Coronary artery (tissue), 2 donors: ENCODE data around the gene OLFM2.

Source experiments
- DNase-seq: peaks from one replicate; pipeline ENCODE4 v3.0.0-alpha.2; 2017; ENCODE audit warnings: low spot score
- H3K27ac ChIP-seq, 2 donors: fragments of 200-600 bp; sonication (generic); one replicate each; pipeline ENCODE4 v1.5.1; 2016 to 2019
- H3K4me3 ChIP-seq: fragments of 200-600 bp; sonication (generic); 2 replicates; pipeline ENCODE4 v1.5.1; 2016; ENCODE audit warnings: mild to moderate bottlenecking, moderate library complexity
- TF ChIP-seq, protein P1 (sequence below): fragments of 200-600 bp; sonication (generic); IDR thresholded peaks from one replicate; pipeline ENCODE4 v1.5.1; 2019; ENCODE audit warnings: antibody characterized with exemption

OLFM2 gene

GRCh38 chr19:9856609-9857008 lies 79.7 kb downstream of the OLFM2 start:
- DNase-seq = no peak
- Histone ChIP-seq H3K27ac (no peak overlapping the region), H3K4me3 (no peak overlapping the region)
- TF ChIP-seq, protein P1, sequence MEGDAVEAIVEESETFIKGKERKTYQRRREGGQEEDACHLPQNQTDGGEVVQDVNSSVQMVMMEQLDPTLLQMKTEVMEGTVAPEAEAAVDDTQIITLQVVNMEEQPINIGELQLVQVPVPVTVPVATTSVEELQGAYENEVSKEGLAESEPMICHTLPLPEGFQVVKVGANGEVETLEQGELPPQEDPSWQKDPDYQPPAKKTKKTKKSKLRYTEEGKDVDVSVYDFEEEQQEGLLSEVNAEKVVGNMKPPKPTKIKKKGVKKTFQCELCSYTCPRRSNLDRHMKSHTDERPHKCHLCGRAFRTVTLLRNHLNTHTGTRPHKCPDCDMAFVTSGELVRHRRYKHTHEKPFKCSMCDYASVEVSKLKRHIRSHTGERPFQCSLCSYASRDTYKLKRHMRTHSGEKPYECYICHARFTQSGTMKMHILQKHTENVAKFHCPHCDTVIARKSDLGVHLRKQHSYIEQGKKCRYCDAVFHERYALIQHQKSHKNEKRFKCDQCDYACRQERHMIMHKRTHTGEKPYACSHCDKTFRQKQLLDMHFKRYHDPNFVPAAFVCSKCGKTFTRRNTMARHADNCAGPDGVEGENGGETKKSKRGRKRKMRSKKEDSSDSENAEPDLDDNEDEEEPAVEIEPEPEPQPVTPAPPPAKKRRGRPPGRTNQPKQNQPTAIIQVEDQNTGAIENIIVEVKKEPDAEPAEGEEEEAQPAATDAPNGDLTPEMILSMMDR = no peak

- H3K4me3 ChIP-seq = no peak overlapping the region
- no peak overlapping the region for H3K27ac ChIP-seq
- no peak for DNase-seq
- TF ChIP-seq, protein P1 = no peak
Measured at GRCh38 chr19:9854282-9854846, 82.0 kb downstream of the OLFM2 start.

DNA sequence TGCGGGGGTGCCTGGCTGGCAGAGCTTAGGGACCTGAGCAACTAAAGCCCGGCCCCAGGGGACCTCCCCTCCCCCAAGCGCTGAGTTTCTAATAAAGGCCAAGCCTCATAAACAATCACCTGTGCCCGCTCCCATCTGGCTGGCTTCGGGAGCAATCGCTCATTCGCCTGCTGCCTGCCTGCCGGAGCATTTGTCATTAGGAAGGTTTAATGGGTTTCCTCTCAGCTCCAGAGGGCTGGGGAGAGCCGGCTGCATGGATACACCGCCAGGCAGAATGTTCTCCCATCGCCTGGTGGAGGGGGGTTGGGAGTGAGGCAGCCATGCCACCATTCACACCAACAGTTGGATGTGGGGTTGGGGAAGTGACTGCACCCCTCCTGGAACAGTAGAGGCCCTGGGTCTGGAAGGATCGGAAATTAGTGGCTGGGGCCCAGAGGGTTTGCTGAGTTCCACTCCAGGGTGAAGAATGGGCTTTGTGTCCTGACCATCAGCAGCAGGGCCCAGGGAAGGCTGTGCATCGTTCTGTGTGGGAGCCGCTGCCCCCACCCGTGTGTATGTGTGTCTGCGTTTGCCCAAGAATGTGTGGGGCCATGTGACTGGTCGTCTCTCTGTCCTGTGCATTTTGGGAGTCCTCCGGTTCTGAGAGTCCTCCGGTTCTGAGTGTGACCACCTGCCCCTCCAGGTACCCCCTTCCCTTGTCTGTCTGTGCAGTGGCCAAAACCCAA lies 85.9 kb downstream of the OLFM2 start:
- H3K27ac ChIP-seq = no peak overlapping the region
- no peak for DNase-seq
- no peak overlapping the region for H3K4me3 ChIP-seq
- TF ChIP-seq, protein P1 = no peak

DNA sequence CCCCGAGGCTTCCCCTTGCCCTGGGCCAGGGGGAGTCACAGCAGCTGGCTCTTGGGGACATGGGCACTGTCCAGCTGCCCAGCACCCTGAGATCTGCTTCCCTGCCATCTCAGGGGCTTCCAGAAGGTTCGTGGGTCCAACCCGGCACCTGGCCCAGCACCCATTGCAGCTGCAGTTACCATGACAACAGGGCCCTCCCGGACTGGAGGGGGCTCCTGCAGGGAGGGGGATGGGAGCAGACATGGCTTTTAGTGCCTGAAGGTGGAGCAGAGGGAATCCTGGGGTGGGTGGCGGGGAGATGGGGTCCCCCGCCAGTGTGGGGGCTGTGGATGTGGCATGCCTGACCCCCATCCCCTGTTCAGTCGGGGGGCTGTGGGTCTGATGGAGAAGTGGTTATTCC lies 86.5 kb downstream of the OLFM2 start:
- H3K4me3 ChIP-seq = no peak overlapping the region
- TF ChIP-seq, protein P1 = no peak
- no peak overlapping the region for H3K27ac ChIP-seq
- no peak for DNase-seq

GRCh38 chr19:9848762-9849161 lies 87.6 kb downstream of the OLFM2 start:
- DNase-seq = no peak
- H3K27ac ChIP-seq = no peak overlapping the region
- TF ChIP-seq, protein P1 = no peak

DNA sequence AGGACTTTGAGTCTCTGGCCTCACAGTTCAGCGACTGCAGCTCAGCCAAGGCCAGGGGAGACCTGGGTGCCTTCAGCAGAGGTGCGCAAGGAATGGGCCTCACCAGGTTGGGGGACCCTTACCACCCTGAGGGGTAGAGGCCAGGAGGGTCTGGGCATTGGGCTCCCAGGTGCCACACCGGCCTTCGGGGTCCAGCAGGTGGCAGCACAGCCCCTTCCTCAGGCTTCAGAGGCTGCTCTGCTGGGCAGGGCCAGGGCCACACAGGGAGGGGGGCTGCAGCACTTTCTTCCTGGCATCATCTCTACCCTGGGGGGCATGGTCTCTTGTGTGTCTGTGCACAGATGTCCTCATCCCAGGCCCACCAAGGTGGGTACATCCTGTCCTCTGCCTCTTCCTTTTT lies 88.3 kb downstream of the OLFM2 start:
- DNase-seq = no peak
- no peak overlapping the region for H3K27ac ChIP-seq

More at GRCh38 chr19:9848762-9849161, 87.6 kb downstream of the OLFM2 start:
- no peak overlapping the region for H3K4me3 ChIP-seq

More for the DNA sequence above, 88.3 kb downstream of the OLFM2 start:
- no peak overlapping the region for H3K4me3 ChIP-seq
- TF ChIP-seq, protein P1 = no peak
